PFSK-1 (cell line): ENCODE results near the gene STC2.

ENCODE experiments used
- POLR2AphosphoS5 ChIP-seq: IDR thresholded peaks from 2 replicates; pipeline ENCODE4 v1.6.1; 2012; ENCODE audit warnings: low read depth, mild to moderate bottlenecking, control low read depth, low read length, moderate library complexity
- REST ChIP-seq, 2 experiments: IDR thresholded peaks; 2 replicates each; pipeline versions ENCODE4 v1.6.1 to v1.8.0; 2011 to 2012; ENCODE audit warnings: low read depth in 2 of 2, low read length in 2 of 2, control low read depth in 1 of 2, inconsistent platforms in 1 of 2, mild to moderate bottlenecking in 1 of 2, moderate library complexity in 1 of 2; ENCODE audit not compliant: insufficient read depth in 1 of 2
- SIN3A ChIP-seq: IDR thresholded peaks from 2 replicates; pipeline ENCODE4 v1.6.1; 2012; ENCODE audit warnings: mild to moderate bottlenecking, low read length, moderate library complexity, borderline replicate concordance; ENCODE audit not compliant: insufficient read depth
- TAF1 ChIP-seq: IDR thresholded peaks from 2 replicates; pipeline ENCODE4 v1.6.1; 2012; ENCODE audit warnings: low read length, control low read depth, borderline replicate concordance; ENCODE audit not compliant: insufficient read depth

DNA sequence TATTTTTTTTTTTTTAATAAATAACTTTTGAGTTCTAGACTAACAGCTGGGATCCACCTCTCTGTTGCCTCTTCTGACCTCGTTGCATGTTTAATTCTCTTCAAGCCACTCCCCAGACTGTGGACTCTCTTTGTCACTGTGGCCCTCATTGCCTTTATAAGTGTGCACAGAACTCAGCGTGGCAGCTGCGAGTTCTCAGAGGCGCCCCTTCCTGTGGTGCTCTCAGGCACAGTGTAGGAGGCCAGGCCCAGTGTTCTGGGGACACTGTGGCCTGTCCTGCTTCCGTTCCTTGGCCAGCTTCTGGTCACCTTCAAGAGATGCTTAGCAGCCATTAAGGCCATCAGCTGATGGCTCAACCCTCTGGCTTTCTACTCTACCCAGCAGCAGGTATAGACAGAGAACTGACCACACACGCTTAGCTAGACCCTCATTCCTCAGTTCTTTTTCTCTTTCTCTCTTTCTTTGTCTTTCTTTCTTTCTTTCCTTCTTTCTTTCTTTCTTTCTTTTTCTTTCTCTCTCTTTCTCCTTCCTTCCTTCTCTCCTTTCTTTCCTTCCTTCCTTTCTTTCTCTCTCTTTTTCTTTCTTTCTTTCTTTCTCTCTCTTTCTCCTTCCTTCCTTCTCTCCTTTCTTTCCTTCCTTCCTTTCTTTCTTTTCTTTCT lies 27.7 kb downstream of the STC2 start:
- no peak for TF ChIP-seq SIN3A
- no peak for TF ChIP-seq REST (IDR thresholded peaks at IDR 0.05; ENCODE audit: insufficient read depth in 1 of 2, low read depth in 2 of 2, low read length in 2 of 2)
- no peak for TF ChIP-seq TAF1
- no peak for TF ChIP-seq POLR2AphosphoS5
